Trophoblast cell (in vitro differentiated cells and primary cell): Measurements from ENCODE around the gene CNNM4.

ENCODE experiments used
- DNase-seq, 2 donors: peaks; one replicate each; pipeline ENCODE4 v3.0.0-alpha.2; 2016
- H2AFZ ChIP-seq: 2 replicates; pipeline ENCODE4 v1.6.1; 2013; ENCODE audit warnings: low read length, moderate library complexity, mild to moderate bottlenecking; ENCODE audit not compliant: insufficient read depth, poor library complexity
- H2AK5ac ChIP-seq: 2 replicates; pipeline ENCODE4 v1.6.1; 2013; ENCODE audit warnings: mild to moderate bottlenecking, low read length
- H2BK120ac ChIP-seq: 2 replicates; pipeline ENCODE4 v1.6.1; 2013; ENCODE audit warnings: low read length, mild to moderate bottlenecking, moderate library complexity; ENCODE audit not compliant: insufficient read depth, poor library complexity
- H2BK12ac ChIP-seq: 2 replicates; pipeline ENCODE4 v1.6.1; 2013; ENCODE audit warnings: mild to moderate bottlenecking, low read length, moderate library complexity
- H2BK5ac ChIP-seq: 2 replicates; pipeline ENCODE4 v1.6.1; 2013; ENCODE audit warnings: low read length, low read depth, moderate library complexity, mild to moderate bottlenecking; ENCODE audit not compliant: poor library complexity
- H3K14ac ChIP-seq: 2 replicates; pipeline ENCODE4 v1.6.1; 2013; ENCODE audit warnings: mild to moderate bottlenecking, low read length
- H3K18ac ChIP-seq: 2 replicates; pipeline ENCODE4 v1.6.1; 2013; ENCODE audit warnings: mild to moderate bottlenecking, low read length
- H3K23ac ChIP-seq: 2 replicates; pipeline ENCODE4 v1.6.1; 2013; ENCODE audit warnings: low read length
- H3K27ac ChIP-seq: 2 replicates; pipeline ENCODE4 v1.5.1; 2013; ENCODE audit warnings: low read depth, mild to moderate bottlenecking, inconsistent platforms, low read length, moderate library complexity
- H3K27me3 ChIP-seq: 2 replicates; pipeline ENCODE4 v1.6.1; 2013; ENCODE audit warnings: inconsistent platforms, mild to moderate bottlenecking, low read length, moderate library complexity; ENCODE audit not compliant: insufficient read depth
- H3K36me3 ChIP-seq, 2 experiments: 1 replicate in 1 of 2; 2 replicates in 1 of 2; pipeline ENCODE4 v1.6.1; 2013; ENCODE audit warnings: low read length in 2 of 2, mild to moderate bottlenecking in 2 of 2, moderate library complexity in 1 of 2; ENCODE audit not compliant: insufficient read depth in 2 of 2, control insufficient read depth in 1 of 2
- H3K4ac ChIP-seq: 2 replicates; pipeline ENCODE4 v1.6.1; 2013; ENCODE audit warnings: low read depth, mild to moderate bottlenecking, low read length, moderate library complexity
- H3K4me1 ChIP-seq, 2 experiments: 1 replicate in 1 of 2; 2 replicates in 1 of 2; pipeline ENCODE4 v1.6.1; 2013; ENCODE audit warnings: low read length in 2 of 2, mild to moderate bottlenecking in 2 of 2, moderate library complexity in 1 of 2; ENCODE audit not compliant: insufficient read depth in 2 of 2, control insufficient read depth in 1 of 2
- H3K4me2 ChIP-seq: 2 replicates; pipeline ENCODE4 v1.6.1; 2013; ENCODE audit warnings: inconsistent platforms, mild to moderate bottlenecking, low read length, moderate library complexity
- H3K4me3 ChIP-seq: 2 replicates; pipeline ENCODE4 v1.5.1; 2013; ENCODE audit warnings: mild to moderate bottlenecking, low read depth, low read length, inconsistent platforms
- H3K79me1 ChIP-seq: one replicate; pipeline ENCODE4 v1.6.1; 2013; ENCODE audit warnings: low read length
- H3K79me2 ChIP-seq: 2 replicates; pipeline ENCODE4 v1.6.1; 2013; ENCODE audit warnings: low read length, mild to moderate bottlenecking; ENCODE audit not compliant: control insufficient read depth, insufficient read depth, poor library complexity
- H3K9ac ChIP-seq: 2 replicates; pipeline ENCODE4 v1.6.1; 2013; ENCODE audit warnings: mild to moderate bottlenecking, low read length
- H3K9me3 ChIP-seq: 2 replicates; pipeline ENCODE4 v1.6.1; 2013; ENCODE audit warnings: low read depth, mild to moderate bottlenecking, control low read depth, inconsistent platforms, low read length; ENCODE audit not compliant: insufficient read depth
- H4K12ac ChIP-seq: 2 replicates; pipeline ENCODE4 v1.6.1; 2013; ENCODE audit warnings: low read depth, mild to moderate bottlenecking, low read length, moderate library complexity
- H4K8ac ChIP-seq: 2 replicates; pipeline ENCODE4 v1.6.1; 2013; ENCODE audit warnings: low read depth, mild to moderate bottlenecking, low read length, moderate library complexity
- H4K91ac ChIP-seq: one replicate; pipeline ENCODE4 v1.6.1; 2013; ENCODE audit warnings: low read depth, mild to moderate bottlenecking, low read length, moderate library complexity
- WGBS: extraction: QIAGEN DNeasy Blood & Tissue Kit; methylation state at CpG from one replicate; pipeline ENCODE4 v1.1.7; 2013; ENCODE audit warnings: missing lambda C conversion rate; ENCODE audit not compliant: insufficient read length, insufficient coverage; ENCODE audit errors: extremely low coverage; 5-methylcytosine and 5-hydroxymethylcytosine counted together

Gene CNNM4

DNA sequence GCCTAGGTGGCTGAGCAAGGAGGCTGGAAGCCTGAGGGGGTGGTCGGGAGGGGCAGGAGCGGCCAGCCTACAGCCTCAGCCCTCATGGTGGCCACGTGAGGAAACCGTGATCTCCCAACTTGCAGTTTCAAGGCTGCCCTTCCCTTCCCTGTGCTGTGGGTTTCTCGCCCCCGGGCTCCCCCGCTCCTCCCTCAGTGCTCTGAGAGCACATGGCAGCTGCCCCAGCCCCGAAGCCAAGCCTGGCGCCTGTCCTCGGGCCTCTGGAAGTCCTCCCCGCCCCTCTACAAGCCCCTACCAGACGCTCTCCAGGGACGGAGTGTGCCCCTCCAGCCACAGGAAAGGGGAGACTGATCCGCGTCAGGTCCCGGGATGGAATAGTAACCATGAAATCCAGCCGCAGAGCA lies 83.7 kb downstream of the CNNM4 start:
- no peak for DNase-seq
- Histone ChIP-seq H3K14ac (no peak overlapping the region), H3K18ac (no peak overlapping the region), H3K4me1 (peaks cover 4 to 9% of the 10 kb centered on the region in 2 experiments), H3K27ac (no peak overlapping the region), H2AFZ (no peak overlapping the region), H3K4ac (no peak overlapping the region), H3K9me3 (no peaks in the 10 kb centered on the region), H3K4me2 (no peak overlapping the region), H2AK5ac (no peak overlapping the region), H3K27me3 (no peaks in the 10 kb centered on the region), H3K23ac (no peak overlapping the region), H4K12ac (no peak overlapping the region), H3K79me2 (no peaks in the 10 kb centered on the region), H3K4me3 (no peak overlapping the region), H3K36me3 (peaks cover 2 to 12% of the 10 kb centered on the region in 2 experiments), H2BK5ac (no peak overlapping the region), H3K9ac (no peak overlapping the region), H2BK120ac (no peak overlapping the region), H3K79me1 (no peaks in the 10 kb centered on the region), H2BK12ac (no peak overlapping the region), H4K91ac (no peak overlapping the region), H4K8ac (no peak overlapping the region)
- WGBS, result no CpG with 5 or more reads among the region's 17 CpGs

DNA sequence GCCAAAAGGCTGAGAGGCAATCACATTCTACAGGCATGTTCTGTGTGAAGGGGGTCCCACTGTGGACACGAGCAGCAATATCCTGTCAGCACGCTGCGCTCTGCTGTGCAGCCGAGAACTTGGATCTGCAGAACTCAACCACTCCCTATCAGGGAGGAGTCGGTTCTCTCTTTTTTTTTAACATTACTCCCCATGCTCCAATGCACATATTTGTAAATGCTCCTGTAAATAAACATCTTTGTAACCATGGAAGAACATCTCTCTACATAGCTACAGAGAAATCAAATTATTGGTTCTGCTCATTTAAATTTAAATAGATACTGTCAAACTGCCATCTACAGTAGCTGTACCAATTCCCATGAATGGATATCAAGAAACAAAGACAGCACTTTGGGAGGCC lies 86.1 kb downstream of the CNNM4 start:
- DNase-seq, result no peak
- H3K9me3 ChIP-seq, result no peaks in the 10 kb centered on the region
- no peak overlapping the region for H4K12ac ChIP-seq
- H3K27me3 ChIP-seq, result no peaks in the 10 kb centered on the region
- no peak overlapping the region for H3K4me2 ChIP-seq
- H2BK120ac ChIP-seq, result no peak overlapping the region
- no peak overlapping the region for H4K8ac ChIP-seq
- H2BK12ac ChIP-seq, result no peak overlapping the region
- H2AFZ ChIP-seq, result no peak overlapping the region
- peaks cover 4 to 9% of the 10 kb centered on the region in 2 experiments for H3K4me1 ChIP-seq
- H2AK5ac ChIP-seq, result no peak overlapping the region
- no peak overlapping the region for H3K14ac ChIP-seq
- H3K23ac ChIP-seq, result no peak overlapping the region
- no peak overlapping the region for H4K91ac ChIP-seq
- H2BK5ac ChIP-seq, result no peak overlapping the region
- H3K79me1 ChIP-seq, result no peaks in the 10 kb centered on the region
- H3K18ac ChIP-seq, result no peak overlapping the region
- no peak overlapping the region for H3K27ac ChIP-seq
- H3K9ac ChIP-seq, result no peak overlapping the region
- H3K4ac ChIP-seq, result no peak overlapping the region
- H3K4me3 ChIP-seq, result no peak overlapping the region
- no peaks in the 10 kb centered on the region for H3K79me2 ChIP-seq
- H3K36me3 ChIP-seq, result peaks cover 10 to 11% of the 10 kb centered on the region in 2 experiments
- no CpG with 5 or more reads among the region's 5 CpGs for WGBS

DNA sequence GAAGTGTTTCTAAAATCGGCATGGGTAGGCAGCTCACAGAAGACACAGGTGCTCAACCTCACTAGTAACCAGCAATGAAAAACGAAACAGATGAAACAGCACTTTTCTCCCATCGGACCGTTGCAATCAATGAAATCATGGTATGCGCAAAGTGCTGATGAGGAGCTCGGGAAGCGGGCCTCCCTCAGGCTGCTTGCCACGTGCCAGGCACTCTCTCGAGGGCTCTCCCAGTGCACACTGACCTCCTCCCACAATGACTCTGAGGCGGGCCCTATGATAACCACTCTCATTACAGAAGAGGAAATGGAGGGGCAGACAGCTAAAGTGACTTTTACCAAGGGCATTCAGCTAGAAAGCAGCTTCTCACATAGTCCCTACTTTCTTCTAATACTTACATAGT lies 86.9 kb downstream of the CNNM4 start:
- Histone ChIP-seq H2AK5ac (no peak overlapping the region), H4K12ac (no peak overlapping the region), H3K79me2 (no peaks in the 10 kb centered on the region), H3K27ac (no peak overlapping the region), H3K18ac (no peak overlapping the region), H3K23ac (no peak overlapping the region), H3K4me1 (peaks cover 4 to 7% of the 10 kb centered on the region in 2 experiments), H4K91ac (no peak overlapping the region), H3K4ac (no peak overlapping the region), H2BK12ac (no peak overlapping the region), H3K27me3 (no peaks in the 10 kb centered on the region), H3K79me1 (no peaks in the 10 kb centered on the region), H3K4me2 (no peak overlapping the region), H2AFZ (no peak overlapping the region), H3K9me3 (no peaks in the 10 kb centered on the region), H3K9ac (no peak overlapping the region), H3K36me3 (peaks cover 10 to 12% of the 10 kb centered on the region in 2 experiments), H2BK5ac (no peak overlapping the region), H3K14ac (no peak overlapping the region), H3K4me3 (no peak overlapping the region), H2BK120ac (no peak overlapping the region), H4K8ac (no peak overlapping the region)
- DNase-seq, result no peak
- no CpG with 5 or more reads among the region's 10 CpGs for WGBS

DNA sequence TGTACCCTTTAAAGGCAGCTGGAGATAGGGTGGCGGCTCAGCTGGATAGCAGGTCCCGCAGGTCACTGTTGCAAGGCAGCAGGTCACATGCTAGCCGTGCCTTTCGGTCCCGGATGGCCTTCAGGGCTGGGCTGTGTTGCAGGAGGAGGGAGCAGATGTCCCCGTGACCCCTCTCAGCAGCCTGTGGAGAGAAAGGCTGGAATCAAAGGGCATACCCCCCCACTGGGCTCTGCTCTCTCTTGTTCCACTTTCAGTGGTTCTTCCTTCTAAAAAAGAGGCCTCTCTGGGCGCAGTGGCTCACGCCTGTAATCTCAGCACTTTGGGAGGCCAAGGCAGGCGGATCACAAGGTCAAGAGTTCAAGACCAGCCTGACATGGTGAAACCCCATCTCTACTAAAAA lies 87.6 kb downstream of the CNNM4 start:
- no peak overlapping the region for H2BK120ac ChIP-seq
- no peak overlapping the region for H2BK5ac ChIP-seq
- no peak overlapping the region for H4K91ac ChIP-seq
- H3K36me3 ChIP-seq, result peaks cover 13 to 16% of the 10 kb centered on the region in 2 experiments
- no peak overlapping the region for H3K4me2 ChIP-seq
- no peak overlapping the region for H4K8ac ChIP-seq
- H4K12ac ChIP-seq, result no peak overlapping the region
- H3K9me3 ChIP-seq, result no peaks in the 10 kb centered on the region
- no peak overlapping the region for H3K9ac ChIP-seq
- H3K14ac ChIP-seq, result no peak overlapping the region
- H2AK5ac ChIP-seq, result no peak overlapping the region
- H3K27me3 ChIP-seq, result no peaks in the 10 kb centered on the region
- H3K79me2 ChIP-seq, result no peaks in the 10 kb centered on the region
- no peak overlapping the region for H3K23ac ChIP-seq
- no peak overlapping the region for H2AFZ ChIP-seq
- H3K27ac ChIP-seq, result no peak overlapping the region
- no peak overlapping the region for H3K4ac ChIP-seq
- H3K4me1 ChIP-seq, result peaks cover 4 to 5% of the 10 kb centered on the region in 2 experiments
- no peaks in the 10 kb centered on the region for H3K79me1 ChIP-seq
- no CpG with 5 or more reads among the region's 9 CpGs for WGBS
- no peak overlapping the region for H3K4me3 ChIP-seq
- DNase-seq, result no peak
- no peak overlapping the region for H3K18ac ChIP-seq
- no peak overlapping the region for H2BK12ac ChIP-seq
